Osteocyte (in vitro differentiated cells): Measurements from ENCODE around the gene SEMA3B. TPM values are rescaled to one million over a fixed set of nuclear protein-coding genes. Genes with fewer than 3 reads are reported as not detected.
"Not testable (repeated sequence)": the region's sequence is repeated elsewhere in the genome, so short reads cannot be mapped to it uniquely, and the experiment has no call there.

Source experiments
- DNase-seq: peaks from one replicate; pipeline ENCODE4 v3.0.0; 2021; ENCODE audit warnings: mixed read lengths; ENCODE audit not compliant: unreplicated experiment; ENCODE audit errors: extremely low spot score
- H3K27ac Mint-ChIP-seq: one replicate; pipeline ENCODE4 v1.8.0; 2021; ENCODE audit warnings: mild to moderate bottlenecking, mixed read lengths; ENCODE audit not compliant: unreplicated experiment
- H3K27me3 Mint-ChIP-seq: one replicate; pipeline ENCODE4 v1.8.0; 2021; ENCODE audit warnings: mixed read lengths; ENCODE audit not compliant: unreplicated experiment
- H3K36me3 Mint-ChIP-seq: one replicate; pipeline ENCODE4 v1.8.0; 2021; ENCODE audit warnings: mixed read lengths; ENCODE audit not compliant: unreplicated experiment
- H3K4me1 Mint-ChIP-seq: one replicate; pipeline ENCODE4 v1.8.0; 2021; ENCODE audit warnings: mixed read lengths; ENCODE audit not compliant: unreplicated experiment
- H3K4me3 Mint-ChIP-seq: one replicate; pipeline ENCODE4 v1.8.0; 2021; ENCODE audit warnings: mild to moderate bottlenecking, moderate library complexity, mixed read lengths; ENCODE audit not compliant: unreplicated experiment
- H3K9me3 Mint-ChIP-seq: one replicate; pipeline ENCODE4 v1.8.0; 2021; ENCODE audit warnings: mixed read lengths; ENCODE audit not compliant: unreplicated experiment
- total RNA-seq: library from RNA; stranded (reverse); gene quantifications from 2 replicates; pipeline ENCODE4 v1.2.1, GENCODE V29; 2021
- TF ChIP-seq, protein P1 (sequence below): fragments of 200-600 bp; sonication (generic); IDR thresholded peaks from 2 replicates; pipeline ENCODE4 v1.5.0; 2021; ENCODE audit warnings: antibody characterized with exemption, mild to moderate bottlenecking, moderate library complexity

The SEMA3B gene
- total RNA-seq, 1 donor from 2014 or later: 8.1 TPM

DNA sequence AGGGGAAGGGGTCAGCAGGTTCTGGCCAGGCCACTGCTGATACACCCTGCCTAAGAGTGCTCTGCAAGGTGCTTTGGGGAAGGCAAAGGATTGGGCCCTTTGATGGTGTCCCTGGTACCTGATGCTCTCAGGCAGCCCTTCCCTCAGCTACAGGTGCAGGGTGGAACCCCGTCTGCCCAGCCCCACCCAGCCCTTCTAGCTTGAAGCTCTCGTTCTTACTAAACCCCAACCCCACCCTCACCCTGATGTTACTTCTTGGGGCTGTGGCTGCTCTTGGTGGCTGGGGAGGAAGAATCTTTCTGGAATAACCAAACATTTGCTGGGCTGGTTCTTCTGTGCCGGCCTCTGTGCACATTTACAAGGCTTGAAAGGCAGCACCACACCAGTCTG, 26.6 kb upstream of the SEMA3B start:
- H3K9me3 Mint-ChIP-seq: no peaks in the 10 kb centered on the region
- H3K4me3 Mint-ChIP-seq: no peak overlapping the region

DNA sequence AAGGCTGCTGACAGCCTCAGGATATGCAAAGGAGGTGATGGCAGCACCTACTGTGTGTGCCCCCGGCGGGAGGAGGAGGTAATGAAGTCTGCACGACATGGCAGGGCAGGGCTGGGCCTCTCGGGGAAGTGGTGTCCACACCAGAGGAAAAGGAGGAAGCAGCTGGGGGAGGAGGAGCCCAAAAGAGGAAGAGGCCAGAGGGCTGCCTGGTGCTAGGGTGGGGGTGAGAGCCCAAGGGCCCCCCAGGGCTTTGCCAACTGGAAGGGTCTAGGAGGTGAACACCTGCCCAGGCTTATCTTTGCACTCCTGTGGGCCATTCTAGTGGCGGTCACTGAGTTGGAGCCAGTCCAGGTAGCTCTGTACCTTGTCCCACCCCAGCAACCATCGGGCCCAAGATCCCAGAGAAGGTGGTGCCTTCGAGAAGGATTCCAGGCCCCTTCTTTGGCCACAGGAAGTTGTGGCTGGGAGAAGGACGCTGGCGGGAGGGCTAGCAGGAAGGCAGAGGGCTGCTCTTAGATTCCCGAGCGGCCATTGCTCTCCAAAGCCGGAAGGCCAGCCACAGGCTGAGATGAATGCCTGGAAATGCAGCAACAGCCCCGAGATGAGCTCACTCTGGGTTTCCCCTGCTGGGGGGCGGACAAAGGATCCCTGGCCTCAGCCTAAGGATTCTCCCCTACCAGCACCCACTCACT, 25.9 kb upstream of the SEMA3B start:
- DNase-seq: no peak
- H3K4me3 Mint-ChIP-seq: no peak overlapping the region
- H3K4me1 Mint-ChIP-seq: peaks cover 80% of the 10 kb centered on the region
- no peaks in the 10 kb centered on the region for H3K27me3 Mint-ChIP-seq
- TF ChIP-seq, protein P1, sequence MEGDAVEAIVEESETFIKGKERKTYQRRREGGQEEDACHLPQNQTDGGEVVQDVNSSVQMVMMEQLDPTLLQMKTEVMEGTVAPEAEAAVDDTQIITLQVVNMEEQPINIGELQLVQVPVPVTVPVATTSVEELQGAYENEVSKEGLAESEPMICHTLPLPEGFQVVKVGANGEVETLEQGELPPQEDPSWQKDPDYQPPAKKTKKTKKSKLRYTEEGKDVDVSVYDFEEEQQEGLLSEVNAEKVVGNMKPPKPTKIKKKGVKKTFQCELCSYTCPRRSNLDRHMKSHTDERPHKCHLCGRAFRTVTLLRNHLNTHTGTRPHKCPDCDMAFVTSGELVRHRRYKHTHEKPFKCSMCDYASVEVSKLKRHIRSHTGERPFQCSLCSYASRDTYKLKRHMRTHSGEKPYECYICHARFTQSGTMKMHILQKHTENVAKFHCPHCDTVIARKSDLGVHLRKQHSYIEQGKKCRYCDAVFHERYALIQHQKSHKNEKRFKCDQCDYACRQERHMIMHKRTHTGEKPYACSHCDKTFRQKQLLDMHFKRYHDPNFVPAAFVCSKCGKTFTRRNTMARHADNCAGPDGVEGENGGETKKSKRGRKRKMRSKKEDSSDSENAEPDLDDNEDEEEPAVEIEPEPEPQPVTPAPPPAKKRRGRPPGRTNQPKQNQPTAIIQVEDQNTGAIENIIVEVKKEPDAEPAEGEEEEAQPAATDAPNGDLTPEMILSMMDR: no peak
- H3K9me3 Mint-ChIP-seq: no peaks in the 10 kb centered on the region
- peak overlapping the region; percentile 88 for H3K27ac Mint-ChIP-seq
- no peaks in the 10 kb centered on the region for H3K36me3 Mint-ChIP-seq

More for the DNA sequence above, 26.6 kb upstream of the SEMA3B start:
- peaks cover 78% of the 10 kb centered on the region for H3K4me1 Mint-ChIP-seq
- TF ChIP-seq, protein P1: no peak
- peak overlapping the region; percentile 88 for H3K27ac Mint-ChIP-seq
- H3K36me3 Mint-ChIP-seq: no peaks in the 10 kb centered on the region
- no peak for DNase-seq
- H3K27me3 Mint-ChIP-seq: no peaks in the 10 kb centered on the region

GRCh38 chr3:50243543-50243895, 25.4 kb upstream of the SEMA3B start:
- Mint-ChIP-seq H3K9me3 (no peaks in the 10 kb centered on the region), H3K4me3 (no peak overlapping the region), H3K27ac (peak overlapping the region; percentile 88), H3K36me3 (no peaks in the 10 kb centered on the region), H3K4me1 (peaks cover 81% of the 10 kb centered on the region), H3K27me3 (no peaks in the 10 kb centered on the region)
- DNase-seq: no peak
- TF ChIP-seq, protein P1: no peak

GRCh38 chr3:50244813-50245212, 24.1 kb upstream of the SEMA3B start:
- peak overlapping the region; percentile 69 for H3K4me3 Mint-ChIP-seq
- H3K27me3 Mint-ChIP-seq, H3K36me3 Mint-ChIP-seq, H3K9me3 Mint-ChIP-seq, DNase-seq: not testable (repeated sequence)
- peaks cover 80% of the 10 kb centered on the region for H3K4me1 Mint-ChIP-seq
- H3K27ac Mint-ChIP-seq: peak overlapping the region; percentile 95

- H3K36me3 Mint-ChIP-seq: no peaks in the 10 kb centered on the region
- peak overlapping the region; percentile 69 for H3K4me3 Mint-ChIP-seq
- H3K9me3 Mint-ChIP-seq: no peaks in the 10 kb centered on the region
- H3K4me1 Mint-ChIP-seq: peaks cover 80% of the 10 kb centered on the region
- TF ChIP-seq, protein P1: no peak
- peak overlapping the region; percentile 95 for H3K27ac Mint-ChIP-seq
- no peak for DNase-seq
- H3K27me3 Mint-ChIP-seq: no peaks in the 10 kb centered on the region
These were observed 23.6 kb upstream of the SEMA3B start for GRCh38 chr3:50245251-50245745.
